GM19240 (cell line): ENCODE results near the gene ELFN2.
"Not testable (repeated sequence)": the region's sequence is repeated elsewhere in the genome, so short reads cannot be mapped to it uniquely, and the experiment has no call there.

Source experiments
- DNase-seq: peaks from one replicate; pipeline ENCODE4 v3.0.0; 2011; ENCODE audit warnings: low spot score; ENCODE audit not compliant: insufficient read length

ELFN2 gene, protein sequence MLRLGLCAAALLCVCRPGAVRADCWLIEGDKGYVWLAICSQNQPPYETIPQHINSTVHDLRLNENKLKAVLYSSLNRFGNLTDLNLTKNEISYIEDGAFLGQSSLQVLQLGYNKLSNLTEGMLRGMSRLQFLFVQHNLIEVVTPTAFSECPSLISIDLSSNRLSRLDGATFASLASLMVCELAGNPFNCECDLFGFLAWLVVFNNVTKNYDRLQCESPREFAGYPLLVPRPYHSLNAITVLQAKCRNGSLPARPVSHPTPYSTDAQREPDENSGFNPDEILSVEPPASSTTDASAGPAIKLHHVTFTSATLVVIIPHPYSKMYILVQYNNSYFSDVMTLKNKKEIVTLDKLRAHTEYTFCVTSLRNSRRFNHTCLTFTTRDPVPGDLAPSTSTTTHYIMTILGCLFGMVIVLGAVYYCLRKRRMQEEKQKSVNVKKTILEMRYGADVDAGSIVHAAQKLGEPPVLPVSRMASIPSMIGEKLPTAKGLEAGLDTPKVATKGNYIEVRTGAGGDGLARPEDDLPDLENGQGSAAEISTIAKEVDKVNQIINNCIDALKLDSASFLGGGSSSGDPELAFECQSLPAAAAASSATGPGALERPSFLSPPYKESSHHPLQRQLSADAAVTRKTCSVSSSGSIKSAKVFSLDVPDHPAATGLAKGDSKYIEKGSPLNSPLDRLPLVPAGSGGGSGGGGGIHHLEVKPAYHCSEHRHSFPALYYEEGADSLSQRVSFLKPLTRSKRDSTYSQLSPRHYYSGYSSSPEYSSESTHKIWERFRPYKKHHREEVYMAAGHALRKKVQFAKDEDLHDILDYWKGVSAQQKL

DNA sequence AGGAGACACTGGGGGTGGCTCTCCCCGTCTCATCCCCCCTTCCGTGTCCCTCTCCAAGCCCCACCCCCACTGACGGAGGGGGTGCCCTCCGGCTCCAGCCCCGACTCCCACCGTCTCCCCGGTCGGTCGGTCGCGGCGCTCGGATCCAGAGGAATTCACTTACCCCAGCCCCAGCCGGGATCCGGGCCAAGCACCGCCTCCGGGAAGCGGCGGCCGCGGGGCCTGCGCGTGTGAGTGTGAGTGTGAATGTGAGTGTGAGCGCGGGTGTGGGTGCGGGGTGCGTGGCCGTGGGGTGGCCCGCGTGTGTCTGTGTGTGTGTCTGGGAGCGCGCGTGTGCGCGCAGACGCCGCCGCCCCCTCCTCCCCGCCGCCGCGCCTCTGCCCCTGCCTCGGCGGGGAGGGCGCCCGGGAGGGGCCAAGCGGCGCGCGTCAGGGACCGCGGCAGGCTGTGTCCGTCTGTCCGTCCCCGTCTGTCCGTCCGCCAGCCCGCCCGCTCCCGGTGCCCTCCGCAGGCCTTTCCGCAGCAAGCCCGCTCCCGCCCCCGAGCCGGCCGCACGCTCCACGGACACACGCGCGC lies at the start of gene ELFN2:
TSS of gene ELFN2 (minus strand) at position 345 of the 576 bp plus-strand sequence. CDS start 51,945 bp downstream, outside the sequence.
- no peak for DNase-seq

DNA sequence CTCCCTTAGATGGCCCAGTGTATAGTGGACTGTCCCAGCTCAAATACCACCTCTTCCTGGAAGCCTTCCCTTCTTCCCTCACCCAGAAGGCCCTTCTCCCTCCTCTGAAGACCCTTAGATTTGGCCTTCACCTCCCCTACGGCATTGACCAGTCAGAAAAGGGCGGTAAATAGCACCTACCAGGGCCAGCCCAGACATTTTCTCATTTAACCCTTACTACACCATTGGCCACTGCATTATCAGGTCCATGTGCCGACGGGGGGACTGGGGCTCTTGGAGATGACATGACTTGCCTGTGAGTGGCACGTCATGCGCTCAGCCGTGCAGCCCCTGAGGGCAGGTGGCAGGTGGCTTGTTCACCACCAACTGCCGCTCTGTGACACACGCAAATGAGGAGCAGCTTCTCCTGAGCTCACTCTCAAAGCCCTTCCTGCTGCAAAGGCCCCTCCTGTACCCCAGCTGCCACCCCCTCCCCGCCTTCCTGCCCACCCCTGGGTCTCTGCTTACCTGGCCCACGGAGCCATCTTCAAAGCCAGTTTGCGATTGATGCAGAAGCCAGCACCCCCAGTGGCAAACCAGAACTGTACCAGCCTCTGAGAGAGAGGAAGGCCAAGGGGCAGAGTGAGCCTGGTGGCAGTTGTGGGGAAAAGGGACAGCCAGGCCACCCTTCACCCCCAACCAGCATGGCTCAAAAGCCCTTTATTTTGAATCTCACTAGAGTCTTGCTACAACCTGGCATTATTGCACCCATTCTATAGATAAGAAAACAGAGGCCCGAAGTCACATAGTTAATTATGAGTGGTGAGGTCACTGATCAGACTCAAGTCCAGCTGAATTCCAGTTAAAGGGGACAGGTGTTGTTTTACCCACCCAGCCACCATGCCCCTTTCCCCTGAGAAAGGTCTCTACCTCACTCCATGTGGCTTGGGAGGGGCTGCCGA lies 49.4 kb upstream of the ELFN2 start:
- no peak for DNase-seq

DNA sequence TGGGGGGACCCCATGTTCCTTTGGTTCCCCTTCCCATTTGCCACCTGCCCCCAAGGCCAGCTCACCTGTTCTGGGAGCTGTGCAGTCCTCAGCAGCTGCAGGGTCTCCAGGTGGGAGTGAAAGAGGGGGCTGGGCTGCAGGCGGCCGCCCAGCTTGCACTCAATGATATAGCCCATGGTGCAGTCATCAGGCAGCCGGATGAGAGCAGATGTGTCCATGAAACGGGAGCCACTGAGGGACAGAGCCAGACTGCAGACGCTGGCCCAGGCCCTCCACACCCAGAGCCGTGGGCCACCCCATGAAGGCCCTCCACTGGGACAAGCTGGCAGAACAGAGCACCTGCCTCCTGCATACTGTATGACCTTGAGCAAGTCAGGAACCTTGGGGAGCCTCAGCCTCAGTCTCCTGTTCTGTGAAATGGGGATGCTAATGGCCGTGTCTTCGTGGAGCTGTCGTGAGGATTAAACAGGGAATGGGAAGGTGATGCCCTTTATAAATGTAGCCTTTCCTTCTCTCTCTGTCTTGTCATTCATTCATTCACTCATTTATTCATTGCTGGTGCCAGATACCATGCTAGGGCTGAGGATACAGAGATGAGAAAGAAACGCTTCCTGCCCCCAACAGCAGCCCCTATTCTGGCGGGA lies 47.3 kb upstream of the ELFN2 start:
- DNase-seq: no peak

DNA sequence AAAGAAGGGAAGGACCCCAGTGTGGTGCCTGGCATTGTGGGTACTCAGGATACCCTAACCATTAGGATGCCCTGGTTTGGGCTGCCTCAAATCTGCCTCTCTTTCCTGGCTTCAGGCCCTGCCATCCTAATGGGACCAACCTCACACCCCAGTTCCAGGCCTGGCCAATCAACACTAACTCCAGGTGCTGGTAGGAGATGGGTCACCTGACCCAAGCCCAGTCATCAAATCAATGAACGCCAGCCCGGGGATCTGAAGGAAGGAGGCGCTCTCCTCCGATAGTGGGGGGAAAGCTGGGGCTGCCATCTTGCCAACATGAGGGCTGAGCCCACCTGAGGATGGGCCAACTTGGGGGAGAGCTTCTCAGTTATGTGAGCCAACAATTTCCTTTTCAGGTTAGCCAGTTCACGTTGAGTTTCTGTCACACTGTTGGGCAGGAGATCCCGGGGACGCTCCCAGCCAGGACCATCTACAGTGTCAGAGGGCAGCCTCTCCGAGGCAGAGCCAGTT lies 46.2 kb upstream of the ELFN2 start:
- no peak for DNase-seq

DNA sequence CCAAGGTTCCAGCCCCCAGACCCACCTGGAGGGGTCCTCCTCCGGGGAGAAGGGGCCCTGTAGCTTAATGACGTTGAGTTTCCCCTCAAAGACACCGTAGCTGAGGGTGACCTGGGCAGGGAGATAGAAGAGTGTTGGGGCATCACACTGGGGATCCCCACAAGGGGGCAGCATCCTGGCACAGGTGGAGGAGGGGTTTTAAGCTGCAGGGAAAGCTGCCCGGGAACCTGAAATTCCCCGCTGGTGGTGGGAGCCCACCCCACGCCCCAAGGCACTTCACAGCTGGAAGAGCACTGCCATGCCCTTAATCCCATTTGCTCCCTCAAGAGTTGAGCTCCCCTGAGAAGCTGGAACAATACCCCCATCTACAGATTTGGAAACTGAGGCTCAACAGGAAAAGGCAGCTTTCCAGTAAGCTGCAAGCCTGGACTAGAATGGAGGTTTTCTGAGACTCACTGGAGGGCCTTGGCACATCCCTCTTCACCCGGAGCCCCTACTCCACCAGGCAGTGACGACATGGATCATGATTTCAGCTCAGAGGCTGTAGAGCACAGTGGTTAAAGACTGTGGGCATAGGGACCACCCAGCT lies 45.2 kb upstream of the ELFN2 start:
- peak; percentile 46 for DNase-seq

DNA sequence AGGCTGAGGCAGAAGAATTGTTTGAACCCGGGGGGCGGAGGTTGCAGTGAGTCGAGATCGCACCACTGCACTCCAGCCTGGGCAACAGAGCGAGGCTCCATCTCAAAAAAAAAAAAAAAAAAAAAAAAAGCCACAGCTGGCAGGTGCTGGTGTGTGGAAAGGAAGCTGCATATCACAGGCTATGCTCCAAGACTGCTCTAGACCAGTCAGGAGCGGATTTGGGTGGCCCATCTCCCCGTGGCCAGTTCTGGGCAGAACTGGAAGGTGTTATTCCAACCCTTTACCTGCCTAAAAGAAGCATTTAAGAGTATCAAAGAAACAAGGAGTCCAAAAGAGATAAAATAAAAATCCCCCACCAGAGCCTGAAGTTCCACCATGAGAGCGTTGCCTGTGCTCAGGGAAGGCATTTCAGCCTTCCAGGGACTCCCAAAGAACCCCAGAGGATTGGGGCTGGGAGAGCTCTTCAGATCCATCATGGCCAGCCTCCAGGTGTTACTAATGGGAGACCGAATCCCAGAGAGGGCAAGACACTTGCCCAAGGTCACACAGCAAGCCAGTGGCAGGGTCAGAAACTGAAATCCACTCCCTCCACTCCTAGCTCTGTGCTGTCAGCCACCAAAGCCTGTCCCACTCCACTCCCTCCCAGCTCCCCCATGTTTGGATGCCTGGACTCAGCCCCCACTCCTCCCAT lies 44.6 kb upstream of the ELFN2 start:
- DNase-seq: no peak

DNA sequence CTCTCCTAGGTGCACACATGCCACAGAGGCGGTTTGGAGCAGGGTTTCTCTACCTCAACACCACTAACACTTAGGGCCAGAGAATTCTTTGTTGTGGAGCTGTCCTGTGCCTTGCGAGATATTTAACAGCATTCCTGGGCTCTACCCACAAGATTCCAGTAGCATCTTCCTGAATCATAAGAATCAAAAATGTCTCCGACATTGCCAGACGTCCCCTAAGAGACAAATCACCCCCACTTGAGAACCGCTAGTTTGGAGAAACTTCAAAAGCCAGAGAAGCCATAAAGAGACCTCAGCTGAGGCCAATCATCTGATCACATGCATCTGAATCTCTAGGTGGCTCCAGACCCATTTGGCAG lies 42.8 kb upstream of the ELFN2 start:
- DNase-seq: no peak

DNA sequence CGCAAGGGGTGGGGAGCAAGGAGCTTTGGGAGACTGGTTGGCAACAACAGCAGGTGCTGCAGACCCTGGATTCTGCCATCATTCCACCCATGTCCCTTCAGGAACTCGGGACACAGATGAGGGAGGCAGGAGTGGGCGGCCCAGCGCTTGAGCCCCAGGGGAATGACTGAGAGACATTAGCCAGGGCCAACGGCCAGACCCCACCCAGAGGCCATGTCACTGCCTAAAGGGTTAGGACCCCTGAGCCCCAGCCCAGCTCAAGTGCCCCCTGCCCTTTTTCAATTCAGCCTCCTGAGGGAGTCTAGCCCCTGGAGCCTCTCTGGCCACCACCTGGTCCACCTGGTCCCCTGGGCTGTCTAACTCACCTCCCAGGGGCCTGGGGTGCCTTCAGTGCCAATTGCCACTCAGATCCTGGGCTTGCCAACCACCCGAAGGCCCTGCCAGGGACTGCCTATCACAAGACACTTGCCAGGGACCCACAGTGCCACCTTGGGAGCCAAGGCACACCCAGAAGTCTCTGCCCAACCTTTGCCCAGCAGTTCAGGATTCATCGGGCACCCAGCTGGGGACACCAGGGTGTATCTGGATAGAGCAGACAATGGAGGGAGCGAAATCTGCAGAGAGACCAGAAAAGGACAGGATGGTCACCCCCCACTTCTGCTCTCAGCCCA lies 42.3 kb upstream of the ELFN2 start:
- DNase-seq: no peak

DNA sequence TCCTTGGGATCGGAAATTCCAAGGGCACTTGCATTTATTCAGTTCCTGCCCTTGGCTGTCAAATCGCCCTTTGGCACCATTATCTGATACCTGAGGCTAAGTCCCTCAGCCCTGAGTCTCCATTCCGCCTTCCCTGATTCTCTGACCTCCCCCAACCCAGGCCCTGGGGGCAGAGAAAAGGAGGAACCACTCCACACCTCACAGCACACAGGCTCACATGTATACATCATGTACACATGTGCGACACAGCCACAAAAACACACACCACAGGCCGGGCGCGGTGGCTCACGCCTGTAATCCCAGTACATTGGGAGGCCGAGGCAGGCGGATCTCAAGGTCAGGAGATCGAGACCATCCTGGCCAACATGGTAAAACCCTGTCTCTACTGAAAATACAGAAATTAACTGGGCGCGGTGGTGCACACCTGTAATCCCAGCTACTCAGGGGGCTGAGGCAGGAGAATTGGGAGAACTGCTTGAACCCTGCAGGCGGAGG lies 41.0 kb upstream of the ELFN2 start:
- not testable (repeated sequence) for DNase-seq

DNA sequence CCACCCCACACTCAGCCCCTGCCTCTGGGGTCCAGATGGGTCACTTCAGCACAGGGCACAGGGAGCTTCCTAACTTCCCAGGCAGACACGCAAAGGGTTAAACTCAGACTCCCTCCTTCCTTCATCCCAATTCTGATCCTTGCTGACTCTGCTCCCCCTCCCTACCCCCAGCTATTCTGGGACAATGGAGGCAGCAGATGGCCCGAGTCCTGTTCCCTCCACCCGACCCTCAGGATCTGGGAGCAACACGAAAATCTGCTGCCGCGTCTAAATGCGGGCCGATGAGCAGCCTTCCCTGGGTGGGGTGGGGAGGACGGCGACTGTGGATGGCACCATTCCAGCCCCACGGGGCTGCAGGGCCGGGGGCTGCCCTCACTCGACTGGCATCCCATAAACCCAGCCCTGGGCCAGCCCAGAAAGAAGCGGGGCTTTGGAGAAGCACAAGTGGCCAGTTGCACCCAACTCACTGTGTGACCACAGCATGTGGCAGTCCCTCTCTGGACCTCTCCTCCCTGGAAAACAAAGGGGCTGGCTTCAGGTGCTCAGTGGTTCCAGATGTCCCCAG lies 40.2 kb upstream of the ELFN2 start:
- DNase-seq: no peak

DNA sequence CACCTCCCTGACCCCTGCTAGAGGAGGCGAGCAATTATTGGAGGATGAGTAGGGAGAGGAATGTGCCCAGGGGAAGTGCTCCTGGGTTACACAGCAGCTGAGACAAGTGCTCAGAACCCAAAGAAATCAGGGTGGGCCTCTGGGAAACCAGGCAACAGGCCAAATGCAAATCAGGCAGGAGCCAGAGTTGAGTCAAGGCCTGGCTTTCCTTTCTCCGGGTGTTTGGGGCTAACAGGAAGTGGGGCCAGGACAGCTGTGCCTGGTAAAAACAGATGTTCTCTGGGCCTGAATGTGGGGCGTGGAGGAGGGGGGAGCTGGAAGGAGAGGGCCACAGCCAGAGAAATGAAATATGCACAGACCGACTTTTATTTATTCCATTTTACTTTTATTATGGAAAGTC lies 36.9 kb upstream of the ELFN2 start:
- DNase-seq: peak; percentile 73

DNA sequence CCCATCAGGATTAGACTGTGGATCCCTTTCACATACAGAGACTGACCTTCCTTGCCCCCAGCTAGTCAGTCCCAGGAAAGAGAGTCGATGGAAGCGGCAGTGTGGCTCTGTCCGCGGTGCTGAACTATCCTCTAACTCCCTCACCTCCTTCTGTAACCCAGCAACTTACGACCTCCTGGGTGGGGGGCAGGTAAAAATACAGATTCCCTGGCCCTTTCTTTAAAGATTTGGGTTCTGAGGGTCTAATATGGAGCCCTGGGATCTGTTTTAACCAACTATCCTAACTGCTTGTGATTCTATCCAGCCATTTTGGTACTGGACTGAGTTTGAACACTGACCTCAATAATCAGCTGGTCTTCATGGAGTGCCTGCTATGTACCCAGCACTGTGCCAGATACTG lies 35.7 kb upstream of the ELFN2 start:
- no peak for DNase-seq

DNA sequence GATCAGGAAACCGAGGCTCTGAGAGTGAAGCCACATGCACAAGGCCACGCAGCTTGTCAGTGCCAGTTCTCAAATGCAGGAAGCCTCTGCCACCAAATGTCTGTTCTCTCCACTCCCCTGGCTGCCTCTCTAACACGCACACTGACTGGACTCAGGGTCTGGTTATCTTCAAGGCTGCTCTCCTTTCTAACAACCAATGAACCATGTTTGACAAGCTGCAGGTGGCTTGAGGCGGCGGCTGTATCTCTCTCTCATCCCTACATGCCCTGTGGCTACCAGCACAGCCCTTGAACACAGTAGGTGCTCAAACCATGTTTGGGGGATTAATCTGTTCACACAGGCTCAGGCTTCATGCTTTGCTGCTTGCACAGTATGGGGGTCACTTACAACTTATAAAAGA lies 35.2 kb upstream of the ELFN2 start:
- no peak for DNase-seq

DNA sequence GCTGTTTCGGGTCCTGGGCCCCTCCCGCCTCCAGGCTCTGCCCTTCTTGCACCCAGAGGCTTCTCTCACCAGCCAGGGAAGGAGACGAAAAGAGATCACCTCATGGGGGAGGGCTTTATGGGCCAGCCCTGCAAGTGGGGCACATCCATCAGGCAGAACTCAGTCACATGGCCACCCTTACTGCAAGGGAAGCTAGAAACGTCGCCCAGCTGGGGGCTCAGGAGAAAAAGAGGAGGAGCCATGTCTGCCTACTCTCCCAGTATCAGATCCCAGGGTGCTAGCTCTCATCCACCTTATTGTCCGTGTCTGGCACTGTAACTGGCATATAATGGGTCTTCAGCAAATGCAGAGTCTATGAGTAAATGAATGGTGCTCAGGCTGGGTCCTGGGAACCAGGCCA lies 34.7 kb upstream of the ELFN2 start:
- DNase-seq: no peak

DNA sequence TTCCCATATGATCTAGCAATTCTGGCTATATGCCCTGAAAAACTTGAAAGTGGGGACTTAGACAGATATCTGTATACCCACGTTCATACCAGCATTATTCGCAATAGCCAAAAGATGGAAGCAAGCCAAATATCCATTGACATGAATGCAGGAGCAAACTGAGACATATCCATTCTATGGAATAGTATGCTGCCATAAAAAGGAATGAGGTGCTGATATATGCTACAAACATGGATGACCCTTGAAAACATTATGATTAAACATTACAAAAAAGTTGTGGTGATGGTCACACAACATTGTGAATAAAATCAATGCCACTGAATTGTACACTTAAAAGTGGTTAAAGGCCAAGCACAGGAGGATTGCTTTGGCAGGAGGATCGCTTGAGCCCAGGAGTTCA lies 33.4 kb upstream of the ELFN2 start:
- no peak for DNase-seq

DNA sequence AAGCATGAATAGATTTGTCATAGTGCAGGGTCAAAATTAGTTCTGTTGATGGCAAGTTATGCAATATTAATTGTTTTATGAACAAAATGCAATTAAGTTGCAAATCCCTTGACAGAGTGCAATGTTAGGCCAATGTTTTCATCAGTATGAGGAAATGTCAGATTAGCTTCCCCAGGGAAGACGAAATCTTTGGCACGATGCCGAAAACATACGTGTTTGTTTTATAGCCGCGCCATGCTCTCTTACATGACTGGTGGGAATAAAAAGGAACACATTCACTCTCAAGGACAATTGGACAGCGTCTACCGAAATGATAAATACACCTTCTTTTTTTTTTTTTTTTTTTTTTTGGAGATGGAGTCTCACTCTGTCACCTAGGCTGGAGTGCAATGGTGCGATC lies 31.9 kb upstream of the ELFN2 start:
- DNase-seq: no peak

DNA sequence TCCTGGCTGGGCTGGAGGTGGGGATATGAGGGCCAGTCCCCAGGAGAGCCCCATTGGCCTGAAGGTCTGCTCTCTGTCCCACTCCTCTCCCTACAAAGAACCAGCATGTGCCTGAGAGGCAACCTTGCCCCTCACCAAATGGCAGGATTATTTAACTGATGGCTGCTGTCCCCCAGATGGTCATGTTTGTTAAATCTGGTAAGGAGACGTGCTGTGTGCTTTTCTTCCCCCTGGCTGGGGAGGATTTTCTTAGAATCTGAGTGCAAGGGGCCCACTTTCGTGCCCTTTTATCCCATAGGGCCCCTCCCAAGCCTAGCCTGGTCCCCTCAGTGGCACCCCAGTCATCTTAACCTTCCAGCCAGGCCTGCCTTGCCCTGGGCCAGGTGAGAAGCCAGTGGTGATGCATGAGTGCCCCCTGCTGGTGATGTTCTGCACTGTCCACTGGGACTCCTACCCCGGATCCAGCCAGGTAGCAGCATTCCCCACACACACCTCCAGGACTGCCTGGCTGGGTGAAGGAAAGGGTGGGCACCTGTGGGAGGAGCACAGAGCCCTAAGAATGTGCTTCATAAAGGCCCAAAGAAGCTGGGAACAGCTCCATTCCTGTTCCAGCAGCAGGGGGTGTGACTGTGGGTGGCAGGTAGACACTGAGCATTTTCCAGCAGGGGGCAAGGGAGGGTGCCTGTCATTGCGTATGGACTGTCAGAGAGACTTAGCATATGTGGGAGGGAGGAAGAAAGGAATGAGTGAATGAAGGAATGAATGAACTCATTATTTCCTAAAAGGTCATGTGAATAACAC lies 30.0 kb upstream of the ELFN2 start:
- peak; percentile 84 for DNase-seq

DNA sequence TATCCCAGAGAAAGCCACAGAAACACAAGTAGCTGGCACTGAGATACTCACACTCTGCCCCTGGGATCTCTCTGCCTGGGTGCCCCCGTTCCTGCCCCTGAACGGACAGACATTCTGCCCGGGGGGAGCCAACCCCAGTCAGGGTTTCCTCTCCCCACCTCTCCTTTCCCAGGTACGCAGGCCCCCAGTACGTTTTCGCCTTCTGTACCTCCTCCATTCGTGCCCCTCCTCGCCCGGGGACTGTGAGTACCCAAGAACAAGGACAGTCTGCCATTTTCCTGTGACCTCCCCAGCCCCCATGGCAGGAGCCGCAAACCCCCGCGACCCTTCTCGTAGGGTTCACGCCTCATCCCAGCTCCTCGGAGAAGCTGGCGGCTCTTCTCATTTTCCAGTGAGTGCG lies 29.1 kb upstream of the ELFN2 start:
- DNase-seq: no peak
